ENCODE results near the gene SIM2.

DNA sequence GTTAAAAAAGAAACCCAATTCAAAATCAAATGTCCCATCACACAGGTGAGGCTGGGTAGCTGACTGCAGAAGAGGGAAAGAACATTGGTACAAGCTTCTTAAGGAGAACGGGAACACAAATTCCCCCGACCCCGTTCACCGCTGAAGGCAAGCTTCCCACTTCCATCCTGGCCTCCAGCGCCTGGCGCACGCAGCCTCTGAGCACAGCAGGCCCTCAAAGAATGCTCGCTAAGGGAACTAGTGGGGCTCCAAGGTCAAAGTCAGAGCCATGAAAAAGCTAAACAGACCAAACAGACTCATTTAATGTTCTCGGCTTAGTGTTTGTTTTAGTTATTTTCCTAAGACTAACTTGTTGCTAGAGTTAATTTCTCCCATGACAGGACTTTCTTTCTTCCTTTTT is 63.7 kb downstream of the SIM2 start:
- TF ChIP-seq EZH2phosphoT487 (IDR thresholded peaks at IDR 0.05; ENCODE audit: insufficient read depth, low read depth) (no peak), EZH2 (IDR thresholded peaks at IDR 0.05; ENCODE audit: insufficient read depth, poor library complexity, severe bottlenecking) (no peak)

All from GM23248 (cell line).